ENCODE results near the gene APCDD1L.

Gene APCDD1L

GRCh38 chr20:58544891-58545290 is 29.7 kb upstream of the APCDD1L start:
- DNase-seq: no peak

GRCh38 chr20:58544286-58544685 is 29.1 kb upstream of the APCDD1L start:
- no peak for DNase-seq

- DNase-seq: no peak
Measured at GRCh38 chr20:58543274-58543673, 28.1 kb upstream of the APCDD1L start.

GRCh38 chr20:58542411-58543095 is 27.4 kb upstream of the APCDD1L start:
- no peak for DNase-seq

- DNase-seq: peak; percentile 29
Measured at GRCh38 chr20:58542034-58542410, 26.8 kb upstream of the APCDD1L start.

- no peak for DNase-seq
Measured at GRCh38 chr20:58538752-58539151, 23.6 kb upstream of the APCDD1L start.

GRCh38 chr20:58537831-58538230 is 22.6 kb upstream of the APCDD1L start:
- DNase-seq: no peak

GRCh38 chr20:58536289-58536688 is 21.1 kb upstream of the APCDD1L start:
- DNase-seq: no peak

- DNase-seq: no peak
Measured at GRCh38 chr20:58531657-58532056, 16.5 kb upstream of the APCDD1L start.

- no peak for DNase-seq
Measured at GRCh38 chr20:58531063-58531462, 15.9 kb upstream of the APCDD1L start.

GRCh38 chr20:58528412-58528811 is 13.2 kb upstream of the APCDD1L start:
- no peak for DNase-seq

- no peak for DNase-seq
Measured at GRCh38 chr20:58526411-58526810, 11.2 kb upstream of the APCDD1L start.

- no peak for DNase-seq
Measured at GRCh38 chr20:58524814-58525213, 9.6 kb upstream of the APCDD1L start.

GRCh38 chr20:58523971-58524315 is 8.7 kb upstream of the APCDD1L start:
- DNase-seq: no peak

GRCh38 chr20:58523072-58523970 is 8.1 kb upstream of the APCDD1L start:
- DNase-seq: no peak

- no peak for DNase-seq
Measured at GRCh38 chr20:58522666-58523065, 7.5 kb upstream of the APCDD1L start.

GRCh38 chr20:58521763-58522162 is 6.6 kb upstream of the APCDD1L start:
- no peak for DNase-seq

GRCh38 chr20:58519940-58520712 is 4.9 kb upstream of the APCDD1L start:
- no peak for DNase-seq

- DNase-seq: no peak
Measured at GRCh38 chr20:58518896-58519593, 3.8 kb upstream of the APCDD1L start.

GRCh38 chr20:58518387-58518786 is 3.2 kb upstream of the APCDD1L start:
- DNase-seq: no peak

GRCh38 chr20:58514321-58515232 is 622 bp downstream of the APCDD1L start:
- DNase-seq: no peak
